Lower leg skin (tissue), 3 donors: Measurements from ENCODE around the gene KRTAP2-4.

Experiments
- POLR2A ChIP-seq, 2 donors: fragments of 450-650 bp; IDR thresholded peaks; one replicate each; pipeline ENCODE4 v1.6.1; 2016 to 2017; ENCODE audit warnings: antibody characterized with exemption in 2 of 2, mild to moderate bottlenecking in 1 of 2, moderate library complexity in 1 of 2
- TF ChIP-seq, protein P1 (sequence below), 3 donors: fragments of 450-650 bp; IDR thresholded peaks; one replicate each; pipeline ENCODE4 v1.5.1; 2016; ENCODE audit warnings: antibody characterized with exemption in 3 of 3, mild to moderate bottlenecking in 3 of 3, moderate library complexity in 2 of 3

GRCh38 chr17:41016578-41017215 is 49.0 kb downstream of the KRTAP2-4 start:
- TF ChIP-seq, protein P1, sequence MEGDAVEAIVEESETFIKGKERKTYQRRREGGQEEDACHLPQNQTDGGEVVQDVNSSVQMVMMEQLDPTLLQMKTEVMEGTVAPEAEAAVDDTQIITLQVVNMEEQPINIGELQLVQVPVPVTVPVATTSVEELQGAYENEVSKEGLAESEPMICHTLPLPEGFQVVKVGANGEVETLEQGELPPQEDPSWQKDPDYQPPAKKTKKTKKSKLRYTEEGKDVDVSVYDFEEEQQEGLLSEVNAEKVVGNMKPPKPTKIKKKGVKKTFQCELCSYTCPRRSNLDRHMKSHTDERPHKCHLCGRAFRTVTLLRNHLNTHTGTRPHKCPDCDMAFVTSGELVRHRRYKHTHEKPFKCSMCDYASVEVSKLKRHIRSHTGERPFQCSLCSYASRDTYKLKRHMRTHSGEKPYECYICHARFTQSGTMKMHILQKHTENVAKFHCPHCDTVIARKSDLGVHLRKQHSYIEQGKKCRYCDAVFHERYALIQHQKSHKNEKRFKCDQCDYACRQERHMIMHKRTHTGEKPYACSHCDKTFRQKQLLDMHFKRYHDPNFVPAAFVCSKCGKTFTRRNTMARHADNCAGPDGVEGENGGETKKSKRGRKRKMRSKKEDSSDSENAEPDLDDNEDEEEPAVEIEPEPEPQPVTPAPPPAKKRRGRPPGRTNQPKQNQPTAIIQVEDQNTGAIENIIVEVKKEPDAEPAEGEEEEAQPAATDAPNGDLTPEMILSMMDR (IDR thresholded peaks at IDR 0.05): no peak
- no peak for TF ChIP-seq POLR2A (IDR thresholded peaks at IDR 0.05)
